Heart right ventricle (tissue), 16 donors: ENCODE results near the gene ZNF608. TPM values are rescaled to one million over a fixed set of nuclear protein-coding genes. Genes with fewer than 3 reads are reported as not detected.

ENCODE experiments used
- ATAC-seq, 8 donors: fragments of 200-7000 bp; cut with Tn5 transposase; one replicate each; pipeline ENCODE4 v1.9.1; 2020; ENCODE audit warnings: mild to moderate bottlenecking in 8 of 8, moderate library complexity in 8 of 8, moderate number of reproducible peaks in 1 of 8
- DNase-seq, 2 donors: peaks; one replicate each; pipeline ENCODE4 v3.0.0-alpha.2; 2020
- H3K27ac ChIP-seq, 10 donors: fragments of 200-600 bp; sonication (generic) in 2 of 10; one replicate each; pipeline versions ENCODE4 v1.5.0 to v1.8.0; 2020 to 2022; ENCODE audit warnings: mild to moderate bottlenecking in 3 of 10
- H3K27me3 ChIP-seq, 7 donors: fragments of 200-600 bp; one replicate each; pipeline ENCODE4 v1.8.0; 2021 to 2022; ENCODE audit warnings: mild to moderate bottlenecking in 2 of 7
- H3K36me3 ChIP-seq, 9 donors: fragments of 200-600 bp; sonication (generic) in 1 of 9; one replicate each; pipeline versions ENCODE4 v1.5.0 to v1.8.0; 2020 to 2022; ENCODE audit warnings: mild to moderate bottlenecking in 2 of 9
- H3K4me1 ChIP-seq, 9 donors: fragments of 200-600 bp; sonication (generic) in 1 of 9; one replicate each; pipeline versions ENCODE4 v1.5.0 to v1.8.0; 2020 to 2022; ENCODE audit warnings: mild to moderate bottlenecking in 4 of 9
- H3K4me3 ChIP-seq, 10 donors: fragments of 200-600 bp; sonication (generic) in 2 of 10; one replicate each; pipeline versions ENCODE4 v1.5.0 to v1.8.0; 2020 to 2022; ENCODE audit warnings: mild to moderate bottlenecking in 7 of 10, moderate library complexity in 2 of 10
- H3K9me3 ChIP-seq, 11 donors: fragments of 200-600 bp in 10 of 11; sonication (generic) in 2 of 11; one replicate each; pipeline versions ENCODE4 v1.5.0 to v1.8.0; 2013 to 2022; ENCODE audit warnings: mild to moderate bottlenecking in 2 of 11, control low read depth in 1 of 11, moderate library complexity in 1 of 11
- WGBS, 2 donors: extraction: QIAGEN DNeasy Blood & Tissue Kit; methylation state at CpG; one replicate each; pipeline ENCODE4 v1.1.7; 2013; ENCODE audit warnings: inconsistent platforms in 1 of 2; 5-methylcytosine and 5-hydroxymethylcytosine counted together
- intact Hi-C, 10 donors: fragments of 100-400 bp; cut with DNase I; formaldehyde crosslinking; loops; one replicate each; pipeline versions ENCODE4 v1.11.1 to v1.14.2; 2022
- polyA plus RNA-seq, 2 donors: library from polyadenylated mRNA; stranded (reverse); fragments of 200-250 nt; gene quantifications; one replicate each; pipeline ENCODE4 v1.2.3, GENCODE V29; 2013
- total RNA-seq, 10 donors: library from RNA; stranded (reverse); fragmentation: NEBNext Ultra II Directional in 3 of 10; extraction: Animal tissue kit (Norgen Biotek cat#: 25700) in 3 of 10; gene quantifications; one replicate each; pipeline versions ENCODE4 v1.2.1 to v1.2.4, GENCODE V29; 2021 to 2023
- TF ChIP-seq, protein P1 (sequence below), 9 donors: fragments of 200-600 bp; sonication (generic) in 2 of 9; IDR thresholded peaks; one replicate each; pipeline versions ENCODE4 v1.5.0 to v1.8.0; 2021 to 2022; ENCODE audit warnings: antibody characterized with exemption in 9 of 9, mild to moderate bottlenecking in 5 of 9, moderate library complexity in 1 of 9
- donor health status: Arrhythmogenic right ventricular cardiomyopathy.
- donor health status: ischemic (EF 13 %, LVEDD 7.1; RV severe dilation, severe dysfunction).
- donor health status: healthy with polysubstance abuse.
- donor health status: DM: no; HTN: yes; CAD: no.
- donor health status: DM: no; HTN: no; CAD: no.
- donor health status: ischemic (EF 25% LVEDD 6.9; RV normal size, moderate dysfunction).
- donor health status: ischemic (EF 25% LVEDD 5.7; RV mildly dilated, moderate dysfunction).
- donor health status: healthy.
- donor health status: DM: yes; HTN: yes; CAD: no.
- donor health status: Ischemic cardiomyopathy.
- donor health status: ischemic (EF 35%, LVEDD 5.7; RV mildly dilated, moderate dysfunction).
- donor health status: nonischemic (EF 11% LVEDD 7.7; RV severe dilation, severe dysfunction).
- donor health status: DM: yes; HTN: yes; CAD: no.
- donor health status: PGD.
- donor health status: ischemic (EF 29% LVEDD 5.4; RV normal size, mild dysfunction).
- donor health status: nonischemic (EF 23%, LVEDD 6.1; RV moderate dilation, normal function).

Gene ZNF608
- total and polyA plus RNA-seq, 12 donors = 3.3 to 22.9 (median 13.1) TPM

DNA sequence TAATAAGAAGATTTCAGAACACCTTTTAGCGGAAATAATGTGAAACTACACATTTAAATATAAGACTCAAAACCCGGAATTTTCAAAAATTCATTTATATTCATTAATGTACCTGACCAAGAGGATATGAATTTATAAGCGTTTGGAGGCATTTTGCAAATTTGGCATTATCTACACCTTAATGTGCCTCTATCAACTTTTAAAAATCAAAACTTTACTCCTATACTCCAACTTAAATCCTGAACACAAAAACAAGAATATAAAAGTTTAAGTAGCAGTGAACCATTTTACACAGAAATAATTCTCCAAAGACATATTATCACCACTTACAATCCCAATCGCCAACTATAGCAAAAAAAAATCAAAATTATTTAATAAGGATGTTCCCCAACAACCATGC lies 3.9 kb downstream of the ZNF608 start:
- Histone ChIP-seq H3K27ac (peak overlapping the region in 5 of 10 donors; percentile 93 to 98 (median 94)), H3K27me3 (peaks cover 0 to 28% (median 0%) of the 10 kb centered on the region in 7 donors), H3K9me3 (no peaks in the 10 kb centered on the region), H3K36me3 (no peaks in the 10 kb centered on the region), H3K4me1 (peaks cover 7 to 83% (median 58%) of the 10 kb centered on the region in 9 donors), H3K4me3 (peak overlapping the region in 8 of 10 donors; percentile 48 to 81 (median 73))
- WGBS, 2 donors = 57 to 66% methylated on average over 4 of the region's 4 CpGs
- DNase-seq = no peak
- TF ChIP-seq, protein P1, sequence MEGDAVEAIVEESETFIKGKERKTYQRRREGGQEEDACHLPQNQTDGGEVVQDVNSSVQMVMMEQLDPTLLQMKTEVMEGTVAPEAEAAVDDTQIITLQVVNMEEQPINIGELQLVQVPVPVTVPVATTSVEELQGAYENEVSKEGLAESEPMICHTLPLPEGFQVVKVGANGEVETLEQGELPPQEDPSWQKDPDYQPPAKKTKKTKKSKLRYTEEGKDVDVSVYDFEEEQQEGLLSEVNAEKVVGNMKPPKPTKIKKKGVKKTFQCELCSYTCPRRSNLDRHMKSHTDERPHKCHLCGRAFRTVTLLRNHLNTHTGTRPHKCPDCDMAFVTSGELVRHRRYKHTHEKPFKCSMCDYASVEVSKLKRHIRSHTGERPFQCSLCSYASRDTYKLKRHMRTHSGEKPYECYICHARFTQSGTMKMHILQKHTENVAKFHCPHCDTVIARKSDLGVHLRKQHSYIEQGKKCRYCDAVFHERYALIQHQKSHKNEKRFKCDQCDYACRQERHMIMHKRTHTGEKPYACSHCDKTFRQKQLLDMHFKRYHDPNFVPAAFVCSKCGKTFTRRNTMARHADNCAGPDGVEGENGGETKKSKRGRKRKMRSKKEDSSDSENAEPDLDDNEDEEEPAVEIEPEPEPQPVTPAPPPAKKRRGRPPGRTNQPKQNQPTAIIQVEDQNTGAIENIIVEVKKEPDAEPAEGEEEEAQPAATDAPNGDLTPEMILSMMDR (IDR thresholded peaks at IDR 0.05) = no peak
- no peak for ATAC-seq
- intact Hi-C loops = loop anchor here in 7 of 10 donors (5.0 to 10.0 kb wide), 7 partner anchors 35 to 208 kb away; no protein-coding TSS in a partner anchor

DNA sequence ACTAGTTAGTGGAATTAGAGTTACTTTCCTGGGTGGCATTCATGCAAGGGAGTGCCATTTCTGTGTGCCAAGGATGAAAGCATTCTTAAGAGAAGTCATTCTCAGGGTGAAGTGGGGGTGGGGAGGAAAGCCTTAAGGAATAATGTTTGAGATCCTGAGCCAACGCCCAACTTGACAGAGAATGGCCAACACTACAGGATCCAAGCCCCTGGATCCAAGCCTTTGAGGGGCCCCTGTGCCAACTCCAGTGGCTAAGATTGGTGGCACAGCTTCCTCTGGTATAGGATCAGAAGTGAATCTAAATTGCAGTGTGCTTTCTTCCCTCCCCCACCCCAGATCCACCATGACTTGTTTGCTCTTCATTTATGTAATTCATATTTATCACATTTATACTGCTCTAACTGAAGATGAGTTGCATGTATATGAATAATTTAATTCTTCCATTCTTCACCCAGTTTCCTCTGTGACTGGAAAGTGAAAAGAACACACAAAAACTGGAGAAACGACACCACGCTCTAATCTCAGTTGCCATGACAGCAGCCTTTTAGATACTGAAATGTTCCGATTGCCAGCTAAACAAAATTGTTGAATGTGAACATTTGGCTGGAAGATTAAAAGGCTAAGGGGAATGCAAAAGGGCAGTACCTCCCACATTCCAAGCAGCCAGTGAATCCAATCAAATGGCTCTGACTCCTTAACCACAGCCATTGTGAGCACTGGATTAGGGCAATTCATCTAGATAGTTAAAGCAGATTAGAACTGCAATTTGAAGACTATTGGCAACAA lies 4.5 kb downstream of the ZNF608 start:
- Histone ChIP-seq H3K27me3 (peaks cover 0 to 28% (median 0%) of the 10 kb centered on the region in 7 donors), H3K4me1 (peaks cover 7 to 90% (median 58%) of the 10 kb centered on the region in 9 donors), H3K9me3 (no peaks in the 10 kb centered on the region), H3K27ac (peak overlapping the region in 2 of 10 donors; percentile 94 to 98), H3K36me3 (no peaks in the 10 kb centered on the region), H3K4me3 (peak overlapping the region in 6 of 10 donors; percentile 9 to 81 (median 73))
- TF ChIP-seq, protein P1 (IDR thresholded peaks at IDR 0.05) = no peak
- intact Hi-C loops = loop anchor here in 7 of 10 donors (5.0 to 10.0 kb wide), 7 partner anchors 35 to 207 kb away; no protein-coding TSS in a partner anchor
- 48 to 52% methylated on average over 4 of the region's 4 CpGs for WGBS, 2 donors
- DNase-seq (no peak), ATAC-seq (no peak)

DNA sequence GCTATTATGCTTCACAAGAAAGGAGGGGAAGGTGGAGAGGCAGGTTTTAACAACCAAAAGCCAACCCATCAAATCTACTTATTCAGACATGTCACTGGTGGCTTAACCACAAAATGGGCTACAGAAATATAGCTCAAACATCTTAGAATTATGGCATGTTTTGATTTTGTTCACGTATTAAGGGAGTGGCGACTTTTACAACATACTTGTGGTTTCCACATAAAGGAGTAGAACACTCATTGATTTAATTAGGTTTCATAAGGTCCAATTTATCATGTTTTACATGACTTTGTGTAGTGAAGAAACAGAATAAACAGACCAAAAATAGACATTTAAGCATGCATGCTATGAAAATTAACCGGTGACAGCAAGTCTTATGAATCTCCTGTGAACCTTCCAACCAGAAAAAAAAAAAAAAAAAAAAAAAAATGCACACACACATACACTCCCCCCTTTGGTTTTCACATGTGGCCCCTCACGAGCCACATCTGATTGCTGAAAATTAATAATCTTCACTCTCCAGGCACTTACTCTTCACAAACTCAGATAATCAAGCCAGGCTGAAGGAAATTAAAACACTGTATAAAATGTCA lies 5.4 kb downstream of the ZNF608 start:
- ATAC-seq = no peak
- H3K9me3 ChIP-seq = no peaks in the 10 kb centered on the region
- no peak for DNase-seq
- no peak overlapping the region for H3K27ac ChIP-seq
- H3K4me1 ChIP-seq = peaks cover 7 to 98% (median 67%) of the 10 kb centered on the region in 9 donors
- intact Hi-C loops = loop anchor here in 7 of 10 donors (5.0 to 10.0 kb wide), 7 partner anchors 34 to 206 kb away; no protein-coding TSS in a partner anchor
- TF ChIP-seq, protein P1 (IDR thresholded peaks at IDR 0.05) = no peak
- WGBS, 2 donors = 81 to 85% methylated on average over 4 of the region's 4 CpGs
- no peak overlapping the region for H3K4me3 ChIP-seq
- no peaks in the 10 kb centered on the region for H3K36me3 ChIP-seq
- H3K27me3 ChIP-seq = peaks cover 0 to 22% (median 0%) of the 10 kb centered on the region in 7 donors

DNA sequence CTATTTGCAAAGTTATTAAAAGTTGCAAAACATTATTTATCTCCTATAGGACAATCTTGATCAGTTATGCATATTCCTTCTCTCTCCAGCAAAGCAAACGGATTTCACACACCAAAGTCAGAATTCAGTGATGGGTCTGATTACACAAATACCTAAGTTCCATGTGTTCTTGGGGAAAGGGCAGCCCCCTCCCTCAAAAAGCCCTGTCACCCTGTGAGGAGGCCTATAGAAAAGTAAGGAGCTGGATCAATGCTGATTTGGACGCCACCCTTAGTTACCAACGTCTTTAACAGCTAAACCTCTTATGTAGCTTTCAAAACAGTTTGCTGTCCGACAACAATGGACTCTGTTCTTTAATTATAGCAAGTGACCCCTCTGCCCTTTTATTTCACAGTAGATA lies 6.4 kb downstream of the ZNF608 start:
- H3K9me3 ChIP-seq = no peaks in the 10 kb centered on the region
- ATAC-seq (no peak), DNase-seq (no peak)
- TF ChIP-seq, protein P1 (IDR thresholded peaks at IDR 0.05) = no peak
- no peaks in the 10 kb centered on the region for H3K36me3 ChIP-seq
- 59 to 70% methylated on average over 4 of the region's 4 CpGs for WGBS, 2 donors
- H3K4me1 ChIP-seq = peaks cover 7 to 99% (median 68%) of the 10 kb centered on the region in 9 donors
- H3K4me3 ChIP-seq = no peak overlapping the region
- peaks cover 0 to 20% (median 0%) of the 10 kb centered on the region in 7 donors for H3K27me3 ChIP-seq
- no peak overlapping the region for H3K27ac ChIP-seq
- intact Hi-C loops = loop anchor here in 7 of 10 donors (5.0 to 10.0 kb wide), 7 partner anchors 33 to 205 kb away; no protein-coding TSS in a partner anchor
